ENCODE measurements around the gene SNAPC2. TPM values are rescaled to one million over a fixed set of nuclear protein-coding genes. Genes with fewer than 3 reads are reported as not detected.

SNAPC2 gene
- total RNA-seq, 2 donors from 2014 or later: 13.4 to 15.4 TPM

GRCh38 chr19:7968796-7969554, 48.8 kb downstream of the SNAPC2 start:
- no peaks in the 10 kb centered on the region for H3K9me3 ChIP-seq
- H3K27me3 ChIP-seq: no peaks in the 10 kb centered on the region
- intact Hi-C loops (cut with DNase I): no loop called here
- no peak overlapping the region for H3K9ac ChIP-seq (ENCODE audit: low read depth in 2 of 2, low read length in 2 of 2)
- no peak for DNase-seq
- peaks cover 12% of the 10 kb centered on the region for H3K36me3 ChIP-seq
- no peak overlapping the region for H3K4me3 ChIP-seq
- TF ChIP-seq CTCF (IDR thresholded peaks at IDR 0.05): no peak
- H3K4me1 ChIP-seq: no peaks in the 10 kb centered on the region
- no peak overlapping the region for H3K27ac ChIP-seq

GRCh38 chr19:7969555-7969939, 49.4 kb downstream of the SNAPC2 start:
- Histone ChIP-seq H3K4me1 (no peaks in the 10 kb centered on the region), H3K27me3 (no peaks in the 10 kb centered on the region), H3K4me3 (no peak overlapping the region), H3K36me3 (peaks cover 15% of the 10 kb centered on the region), H3K9me3 (no peaks in the 10 kb centered on the region), H3K27ac (no peak overlapping the region), H3K9ac (ENCODE audit: low read depth in 2 of 2, low read length in 2 of 2) (no peak overlapping the region)
- intact Hi-C loops (cut with DNase I): no loop called here
- DNase-seq: no peak
- TF ChIP-seq CTCF (IDR thresholded peaks at IDR 0.05): no peak

- H3K9me3 ChIP-seq: no peaks in the 10 kb centered on the region
- no peaks in the 10 kb centered on the region for H3K4me1 ChIP-seq
- no peak overlapping the region for H3K27ac ChIP-seq
- TF ChIP-seq CTCF (IDR thresholded peaks at IDR 0.05): peak; percentile 65
- no peak overlapping the region for H3K9ac ChIP-seq (ENCODE audit: low read depth in 2 of 2, low read length in 2 of 2)
- peak; percentile 29 for DNase-seq
- H3K4me3 ChIP-seq: no peak overlapping the region
- H3K36me3 ChIP-seq: peaks cover 18% of the 10 kb centered on the region
- no peaks in the 10 kb centered on the region for H3K27me3 ChIP-seq
- intact Hi-C loops (cut with DNase I): no loop called here
Observed at GRCh38 chr19:7970716-7971448, 50.7 kb downstream of the SNAPC2 start.

DNA sequence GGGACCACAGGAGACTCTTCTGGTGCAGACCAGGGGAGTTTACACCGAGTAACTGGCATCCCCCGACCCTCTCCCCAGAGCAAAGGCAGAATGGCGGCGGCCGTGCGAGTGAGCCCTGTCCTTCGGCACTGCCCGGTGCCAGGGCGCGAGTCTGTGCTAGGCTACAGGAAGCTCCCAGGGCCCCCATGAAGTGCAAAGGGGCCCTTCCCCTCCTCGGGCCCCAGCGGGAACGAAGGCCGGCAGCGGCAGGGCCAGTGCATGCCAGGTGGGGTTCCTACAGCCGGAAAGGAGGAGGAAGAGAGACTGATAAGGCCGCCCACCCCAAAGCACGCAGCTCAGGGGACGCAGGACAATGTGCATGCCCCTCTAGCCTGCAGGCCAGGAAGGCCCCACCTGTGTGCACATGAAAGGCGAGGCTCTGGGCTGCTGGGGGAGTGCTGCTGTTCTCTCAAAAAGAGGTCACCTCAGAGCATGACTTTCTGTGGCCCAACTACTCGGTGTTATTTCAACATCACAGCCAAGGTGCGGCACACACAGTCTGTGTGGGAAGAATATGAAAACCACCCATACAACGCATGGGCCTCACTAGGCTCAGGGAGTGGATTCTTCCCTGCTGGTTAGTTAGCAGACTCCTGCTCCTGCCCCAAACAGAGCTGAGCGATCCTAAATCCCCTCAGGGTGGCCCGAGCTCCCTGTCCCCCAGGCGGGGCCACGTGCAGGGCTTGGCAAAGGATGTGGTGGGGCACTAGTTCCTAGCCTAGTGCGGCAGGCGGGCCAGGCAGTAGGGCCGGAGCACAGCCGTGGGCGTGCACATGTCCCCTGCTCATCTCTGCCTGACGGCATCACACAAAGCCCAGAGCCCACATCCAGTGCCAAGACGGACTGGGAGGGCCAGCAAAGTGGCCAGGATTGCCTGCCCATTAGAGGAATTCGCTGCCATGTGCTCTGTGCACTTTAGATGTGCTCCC, 51.7 kb downstream of the SNAPC2 start:
- H3K9ac ChIP-seq (ENCODE audit: low read depth in 2 of 2, low read length in 2 of 2): no peak overlapping the region
- intact Hi-C loops (cut with DNase I): no loop called here
- H3K27ac ChIP-seq: no peak overlapping the region
- DNase-seq: no peak
- no peak for TF ChIP-seq CTCF (IDR thresholded peaks at IDR 0.05)
- H3K36me3 ChIP-seq: peaks cover 12% of the 10 kb centered on the region
- no peaks in the 10 kb centered on the region for H3K27me3 ChIP-seq
- H3K4me1 ChIP-seq: no peaks in the 10 kb centered on the region
- H3K9me3 ChIP-seq: no peaks in the 10 kb centered on the region
- H3K4me3 ChIP-seq: no peak overlapping the region

Other genes with a start within 250 kb of the SNAPC2 start
- under 1 TPM in 1 of 2 donors, not detected in 1; 0.20 TPM for gene MCEMP1, start 243.2 kb upstream of the SNAPC2 start, total RNA-seq
- gene TRAPPC5, start 239.5 kb upstream of the SNAPC2 start, total RNA-seq: 100 to 1,000 TPM; 107 to 139 TPM
- gene FCER2, start 218.2 kb upstream of the SNAPC2 start, total RNA-seq: 1 to 10 TPM in 1 of 2 donors, under 1 TPM in 1; 0.35 to 1.3 TPM
- gene CLEC4G, start 188.2 kb upstream of the SNAPC2 start, total RNA-seq: under 1 TPM; 0.17 to 0.53 TPM
- 10 to 100 TPM in 1 of 2 donors, 1 to 10 TPM in 1; 4.0 to 12.1 TPM for gene CD209, start 172.8 kb upstream of the SNAPC2 start, total RNA-seq
- gene CLEC4M, start 157.1 kb upstream of the SNAPC2 start, total RNA-seq: not detected
- gene EVI5L, start 90.1 kb upstream of the SNAPC2 start, total RNA-seq: 10 to 100 TPM; 10.6 to 12.0 TPM
- gene PRR36, start 45.9 kb upstream of the SNAPC2 start, total RNA-seq: under 1 TPM; 0.22 to 0.37 TPM
- 1 to 10 TPM; 2.9 to 4.0 TPM for gene LRRC8E, start 31.8 kb upstream of the SNAPC2 start, total RNA-seq
- gene MAP2K7, start 16.5 kb upstream of the SNAPC2 start, total RNA-seq: 10 to 100 TPM; 26.3 to 38.3 TPM
- not detected for gene TGFBR3L, start 5.5 kb upstream of the SNAPC2 start, total RNA-seq
- 1 to 10 TPM; 1.5 to 4.4 TPM for gene CTXN1, start 5.8 kb downstream of the SNAPC2 start, total RNA-seq
- gene TIMM44, start 23.3 kb downstream of the SNAPC2 start, total RNA-seq: 100 to 1,000 TPM in 1 of 2 donors, 10 to 100 TPM in 1; 50.8 to 118 TPM
- 100 to 1,000 TPM in 1 of 2 donors, 10 to 100 TPM in 1; 65.8 to 116 TPM for gene ELAVL1, start 85.3 kb downstream of the SNAPC2 start, total RNA-seq
- gene CCL25, start 132.4 kb downstream of the SNAPC2 start, total RNA-seq: not detected
- under 1 TPM in 1 of 2 donors, not detected in 1; 0.05 TPM for gene FBN3, start 229.3 kb downstream of the SNAPC2 start, total RNA-seq

All from colonic mucosa (tissue), 4 donors.